ACC112 (cell line): ENCODE results near the gene BTD.
"Not testable (repeated sequence)": the region's sequence is repeated elsewhere in the genome, so short reads cannot be mapped to it uniquely, and the experiment has no call there.

ENCODE experiments used
- H2AFZ ChIP-seq: fragments of 200-600 bp; sonication (generic); one replicate; pipeline ENCODE4 v1.6.0; 2017; ENCODE audit warnings: antibody characterized with exemption, low read length; ENCODE audit not compliant: unreplicated experiment
- H3K27ac ChIP-seq: fragments of 200-600 bp; sonication (generic); 2 replicates; pipeline ENCODE4 v1.5.1; 2014; ENCODE audit warnings: low read depth, mild to moderate bottlenecking, antibody characterized with exemption, low read length, moderate library complexity
- H3K27me3 ChIP-seq: fragments of 200-600 bp; sonication (generic); 2 replicates; pipeline ENCODE4 v1.6.1; 2014; ENCODE audit warnings: mild to moderate bottlenecking, antibody characterized with exemption, low read length, moderate library complexity, mixed read lengths; ENCODE audit not compliant: insufficient read depth
- H3K36me3 ChIP-seq: fragments of 200-600 bp; sonication (generic); 2 replicates; pipeline ENCODE4 v1.6.1; 2016; ENCODE audit warnings: mild to moderate bottlenecking, antibody characterized with exemption, low read length, moderate library complexity, mixed read lengths; ENCODE audit not compliant: insufficient read depth
- H3K4me1 ChIP-seq: fragments of 200-600 bp; sonication (generic); one replicate; pipeline ENCODE4 v1.6.1; 2016; ENCODE audit warnings: low read length, mixed read lengths; ENCODE audit not compliant: insufficient read depth, unreplicated experiment, control insufficient read depth
- H3K4me3 ChIP-seq: fragments of 200-600 bp; sonication (generic); 2 replicates; pipeline ENCODE4 v1.5.1; 2014; ENCODE audit warnings: mild to moderate bottlenecking, low read depth, low read length
- H3K79me2 ChIP-seq: fragments of 200-600 bp; sonication (generic); one replicate; pipeline ENCODE4 v1.6.0; 2016; ENCODE audit warnings: low read length; ENCODE audit not compliant: control insufficient read depth, unreplicated experiment, insufficient read depth

Gene BTD

GRCh38 chr3:15602816-15603215 lies 1.3 kb downstream of the BTD start:
- H3K27me3 ChIP-seq, H2AFZ ChIP-seq, H3K79me2 ChIP-seq: not testable (repeated sequence)
- peaks cover 23% of the 10 kb centered on the region for H3K4me1 ChIP-seq
- H3K36me3 ChIP-seq: peaks cover 11% of the 10 kb centered on the region; the same call in 1 of the 2 replicates
- H3K27ac ChIP-seq: peak overlapping the region; percentile 72; the same call in 1 of the 2 replicates
- H3K4me3 ChIP-seq: peak overlapping the region; percentile 84

- H3K4me1 ChIP-seq: peaks cover 28% of the 10 kb centered on the region
- H3K27ac ChIP-seq, H2AFZ ChIP-seq, H3K27me3 ChIP-seq, H3K4me3 ChIP-seq, H3K79me2 ChIP-seq, H3K36me3 ChIP-seq: not testable (repeated sequence)
Observed at GRCh38 chr3:15604584-15604983, 3.0 kb downstream of the BTD start.

- Histone ChIP-seq H3K4me1 (peaks cover 37% of the 10 kb centered on the region), H3K27me3 (no peaks in the 10 kb centered on the region), H2AFZ (no peak overlapping the region), H3K27ac (0 out of 2 replicates have a peak overlapping the region, but pooled peaks have one; percentile 4), H3K36me3 (no peaks in the 10 kb centered on the region), H3K4me3 (no peak overlapping the region), H3K79me2 (no peaks in the 10 kb centered on the region)
Observed at GRCh38 chr3:15606434-15606891, 4.9 kb downstream of the BTD start.

- no peaks in the 10 kb centered on the region for H3K36me3 ChIP-seq
- H2AFZ ChIP-seq: no peak overlapping the region
- no peaks in the 10 kb centered on the region for H3K27me3 ChIP-seq
- peaks cover 37% of the 10 kb centered on the region for H3K4me1 ChIP-seq
- H3K79me2 ChIP-seq: no peaks in the 10 kb centered on the region
- peak overlapping the region; percentile 20 for H3K27ac ChIP-seq
- no peak overlapping the region for H3K4me3 ChIP-seq
Observed at GRCh38 chr3:15610082-15610759, 8.7 kb downstream of the BTD start.

GRCh38 chr3:15611018-15611417 lies 9.5 kb downstream of the BTD start:
- Histone ChIP-seq H3K36me3 (no peaks in the 10 kb centered on the region), H3K4me3 (no peak overlapping the region), H3K27me3 (no peaks in the 10 kb centered on the region), H2AFZ (no peak overlapping the region), H3K79me2 (no peaks in the 10 kb centered on the region), H3K27ac (peak overlapping the region; percentile 20; the same call in 1 of the 2 replicates), H3K4me1 (peaks cover 45% of the 10 kb centered on the region)

- H3K4me1 ChIP-seq: peaks cover 44% of the 10 kb centered on the region
- H3K79me2 ChIP-seq: no peaks in the 10 kb centered on the region
- no peaks in the 10 kb centered on the region for H3K36me3 ChIP-seq
- H3K27ac ChIP-seq: no peak overlapping the region
- no peaks in the 10 kb centered on the region for H3K27me3 ChIP-seq
- H2AFZ ChIP-seq: no peak overlapping the region
- H3K4me3 ChIP-seq: no peak overlapping the region
Observed at GRCh38 chr3:15612001-15612400, 10.5 kb downstream of the BTD start.

- H3K4me1 ChIP-seq: peaks cover 29% of the 10 kb centered on the region
- no peaks in the 10 kb centered on the region for H3K79me2 ChIP-seq
- H3K4me3 ChIP-seq: no peak overlapping the region
- H3K27ac ChIP-seq: no peak overlapping the region; the same call in 1 of the 2 replicates
- no peaks in the 10 kb centered on the region for H3K27me3 ChIP-seq
- peak overlapping the region; percentile 15 for H2AFZ ChIP-seq
- H3K36me3 ChIP-seq: no peaks in the 10 kb centered on the region
Observed at GRCh38 chr3:15614958-15615357, 13.4 kb downstream of the BTD start.

- H3K4me1 ChIP-seq: peaks cover 18% of the 10 kb centered on the region
- H3K36me3 ChIP-seq: no peaks in the 10 kb centered on the region
- H3K79me2 ChIP-seq: no peaks in the 10 kb centered on the region
- no peaks in the 10 kb centered on the region for H3K27me3 ChIP-seq
- H3K27ac ChIP-seq: peak overlapping the region; percentile 72
- peak overlapping the region; percentile 31; the same call in 1 of the 2 replicates for H3K4me3 ChIP-seq
- H2AFZ ChIP-seq: peak overlapping the region; percentile 62
Observed at GRCh38 chr3:15616053-15616452, 14.5 kb downstream of the BTD start.

- not testable (repeated sequence) for H3K4me3 ChIP-seq, H3K27ac ChIP-seq, H3K27me3 ChIP-seq, H3K79me2 ChIP-seq, H2AFZ ChIP-seq, H3K36me3 ChIP-seq
- H3K4me1 ChIP-seq: peaks cover 15% of the 10 kb centered on the region
Observed at GRCh38 chr3:15619659-15620464, 18.3 kb downstream of the BTD start.

- no peak overlapping the region for H3K27ac ChIP-seq
- no peak overlapping the region for H2AFZ ChIP-seq
- no peaks in the 10 kb centered on the region for H3K79me2 ChIP-seq
- no peaks in the 10 kb centered on the region; the same call in 1 of the 2 replicates for H3K36me3 ChIP-seq
- no peak overlapping the region for H3K4me3 ChIP-seq
- no peaks in the 10 kb centered on the region for H3K4me1 ChIP-seq
- H3K27me3 ChIP-seq: no peaks in the 10 kb centered on the region
Observed at GRCh38 chr3:15623535-15624440, 22.2 kb downstream of the BTD start.
